ENCODE data around the gene TMEM175.

TMEM175 gene

GRCh38 chr4:900073-900472 is 32.2 kb upstream of the TMEM175 start:
- Histone ChIP-seq H4K20me1 (ENCODE audit: control insufficient read depth, insufficient read depth, low read depth, low read length) (no peaks in the 10 kb centered on the region), H3K9me3 (ENCODE audit: control insufficient read depth, insufficient read depth, low read length) (no peaks in the 10 kb centered on the region), H3K27ac (ENCODE audit: low read depth, low read length) (no peak overlapping the region), H3K79me2 (ENCODE audit: control insufficient read depth, low read length) (no peaks in the 10 kb centered on the region), H3K36me3 (ENCODE audit: control insufficient read depth, low read length) (peaks cover 3% of the 10 kb centered on the region; the same call in 1 of the 2 replicates), H3K4me3 (ENCODE audit: low read length) (no peak overlapping the region), H3K4me2 (ENCODE audit: low read length) (no peak overlapping the region), H3K27me3 (ENCODE audit: control insufficient read depth, low read length) (no peaks in the 10 kb centered on the region), H3K4me1 (ENCODE audit: control insufficient read depth, low read length) (no peaks in the 10 kb centered on the region), H3K9me2 (replicated peaks; ENCODE audit: control insufficient read depth, low read length) (no peaks in the 10 kb centered on the region), H3F3A (ENCODE audit: control insufficient read depth, insufficient read depth) (no peaks in the 10 kb centered on the region)
- no peak for TF ChIP-seq EZH2phosphoT487 (IDR thresholded peaks at IDR 0.05; ENCODE audit: borderline replicate concordance, low read length)
- TF ChIP-seq, protein P1, sequence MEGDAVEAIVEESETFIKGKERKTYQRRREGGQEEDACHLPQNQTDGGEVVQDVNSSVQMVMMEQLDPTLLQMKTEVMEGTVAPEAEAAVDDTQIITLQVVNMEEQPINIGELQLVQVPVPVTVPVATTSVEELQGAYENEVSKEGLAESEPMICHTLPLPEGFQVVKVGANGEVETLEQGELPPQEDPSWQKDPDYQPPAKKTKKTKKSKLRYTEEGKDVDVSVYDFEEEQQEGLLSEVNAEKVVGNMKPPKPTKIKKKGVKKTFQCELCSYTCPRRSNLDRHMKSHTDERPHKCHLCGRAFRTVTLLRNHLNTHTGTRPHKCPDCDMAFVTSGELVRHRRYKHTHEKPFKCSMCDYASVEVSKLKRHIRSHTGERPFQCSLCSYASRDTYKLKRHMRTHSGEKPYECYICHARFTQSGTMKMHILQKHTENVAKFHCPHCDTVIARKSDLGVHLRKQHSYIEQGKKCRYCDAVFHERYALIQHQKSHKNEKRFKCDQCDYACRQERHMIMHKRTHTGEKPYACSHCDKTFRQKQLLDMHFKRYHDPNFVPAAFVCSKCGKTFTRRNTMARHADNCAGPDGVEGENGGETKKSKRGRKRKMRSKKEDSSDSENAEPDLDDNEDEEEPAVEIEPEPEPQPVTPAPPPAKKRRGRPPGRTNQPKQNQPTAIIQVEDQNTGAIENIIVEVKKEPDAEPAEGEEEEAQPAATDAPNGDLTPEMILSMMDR (IDR thresholded peaks at IDR 0.05; ENCODE audit: low read depth, low read length, poor library complexity, severe bottlenecking): no peak

GRCh38 chr4:900721-901120 is 31.5 kb upstream of the TMEM175 start:
- no peaks in the 10 kb centered on the region for H4K20me1 ChIP-seq (ENCODE audit: control insufficient read depth, insufficient read depth, low read depth, low read length)
- H3K9me2 ChIP-seq (replicated peaks; ENCODE audit: control insufficient read depth, low read length): no peaks in the 10 kb centered on the region
- no peak overlapping the region for H3K4me2 ChIP-seq (ENCODE audit: low read length)
- no peaks in the 10 kb centered on the region for H3K79me2 ChIP-seq (ENCODE audit: control insufficient read depth, low read length)
- H3K36me3 ChIP-seq (ENCODE audit: control insufficient read depth, low read length): peaks cover 5% of the 10 kb centered on the region; the same call in 1 of the 2 replicates
- no peak overlapping the region for H3K27ac ChIP-seq (ENCODE audit: low read depth, low read length)
- H3K27me3 ChIP-seq (ENCODE audit: control insufficient read depth, low read length): no peaks in the 10 kb centered on the region
- H3K9me3 ChIP-seq (ENCODE audit: control insufficient read depth, insufficient read depth, low read length): peaks cover 5% of the 10 kb centered on the region; the same call in 1 of the 2 replicates
- no peak overlapping the region for H3K4me3 ChIP-seq (ENCODE audit: low read length)
- 0 out of 2 replicates have a peak, but pooled peaks cover 3% of the 10 kb centered on the region for H3F3A ChIP-seq (ENCODE audit: control insufficient read depth, insufficient read depth)
- H3K4me1 ChIP-seq (ENCODE audit: control insufficient read depth, low read length): no peaks in the 10 kb centered on the region
- TF ChIP-seq, protein P1 (IDR thresholded peaks at IDR 0.05; ENCODE audit: low read depth, low read length, poor library complexity, severe bottlenecking): no peak
- no peak for TF ChIP-seq EZH2phosphoT487 (IDR thresholded peaks at IDR 0.05; ENCODE audit: borderline replicate concordance, low read length)

DNA sequence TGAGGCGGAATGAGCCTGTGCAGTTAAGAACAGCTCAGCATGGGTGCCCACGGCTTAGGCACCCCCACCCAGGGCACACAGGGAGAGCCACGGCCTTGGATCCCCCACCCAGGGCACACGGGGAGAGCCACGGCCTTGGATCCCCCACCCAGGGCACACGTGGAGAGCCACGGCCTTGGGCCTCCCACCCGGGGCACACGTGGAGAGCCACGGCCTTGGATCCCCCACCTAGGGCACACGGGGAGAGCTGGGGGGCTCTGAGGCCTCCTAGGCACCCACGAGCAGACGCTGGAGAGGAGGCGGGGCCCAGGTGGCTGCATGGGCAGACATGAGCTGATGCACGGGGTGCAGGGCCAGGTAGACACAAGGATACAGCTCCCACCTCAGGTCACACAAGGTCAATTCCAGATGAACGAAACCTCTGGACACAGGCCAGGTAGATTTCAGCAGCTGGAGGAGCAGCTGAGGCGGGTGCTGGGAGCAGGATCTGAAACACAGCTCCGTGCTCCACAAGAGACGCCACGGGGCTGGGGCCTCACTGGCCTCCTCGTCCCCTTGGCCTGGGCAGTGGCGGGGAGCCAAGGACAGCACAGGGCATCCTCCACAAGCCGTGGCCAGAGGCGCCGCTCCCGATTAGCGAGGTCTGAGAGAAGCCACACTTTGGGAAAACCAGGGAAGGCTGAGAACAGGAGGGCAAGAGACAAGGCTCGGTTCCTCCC is 30.9 kb upstream of the TMEM175 start:
- no peaks in the 10 kb centered on the region for H4K20me1 ChIP-seq (ENCODE audit: control insufficient read depth, insufficient read depth, low read depth, low read length)
- H3K9me3 ChIP-seq (ENCODE audit: control insufficient read depth, insufficient read depth, low read length): peaks cover 11% of the 10 kb centered on the region; the same call in 1 of the 2 replicates
- H3F3A ChIP-seq (ENCODE audit: control insufficient read depth, insufficient read depth): 0 out of 2 replicates have a peak, but pooled peaks cover 6% of the 10 kb centered on the region

More for the DNA sequence above, 30.9 kb upstream of the TMEM175 start:
- no peaks in the 10 kb centered on the region for H3K4me1 ChIP-seq (ENCODE audit: control insufficient read depth, low read length)
- peaks cover 11% of the 10 kb centered on the region; the same call in 1 of the 2 replicates for H3K36me3 ChIP-seq (ENCODE audit: control insufficient read depth, low read length)
- TF ChIP-seq, protein P1 (IDR thresholded peaks at IDR 0.05; ENCODE audit: low read depth, low read length, poor library complexity, severe bottlenecking): no peak
- TF ChIP-seq EZH2phosphoT487 (IDR thresholded peaks at IDR 0.05; ENCODE audit: borderline replicate concordance, low read length): no peak
- 0 out of 2 replicates have a peak, but pooled peaks cover 3% of the 10 kb centered on the region for H3K79me2 ChIP-seq (ENCODE audit: control insufficient read depth, low read length)
- H3K4me3 ChIP-seq (ENCODE audit: low read length): no peak overlapping the region
- no peaks in the 10 kb centered on the region for H3K27me3 ChIP-seq (ENCODE audit: control insufficient read depth, low read length)
- no peaks in the 10 kb centered on the region for H3K9me2 ChIP-seq (replicated peaks; ENCODE audit: control insufficient read depth, low read length)
- no peak overlapping the region for H3K4me2 ChIP-seq (ENCODE audit: low read length)
- no peak overlapping the region for H3K27ac ChIP-seq (ENCODE audit: low read depth, low read length)
